ENCODE results near the gene SDR42E2.

DNA sequence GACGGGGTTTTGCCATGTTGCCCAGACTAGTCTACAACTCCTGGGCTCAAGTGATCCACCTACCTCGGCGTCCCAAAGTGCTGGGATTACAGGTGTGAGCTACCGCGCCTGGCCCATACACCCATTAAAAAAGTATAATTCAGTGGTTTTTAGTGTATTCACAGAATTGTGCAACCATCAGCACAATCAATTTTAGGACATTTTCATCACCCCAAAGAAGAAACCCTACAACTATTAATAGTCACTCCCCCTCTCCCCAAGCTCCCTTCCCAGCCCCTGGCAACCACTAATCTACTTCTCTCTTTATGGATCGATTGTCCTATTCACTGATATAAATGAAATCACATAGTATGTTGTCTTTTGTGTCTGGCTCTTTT, 39.9 kb downstream of the SDR42E2 start:
- TF ChIP-seq, protein P1, sequence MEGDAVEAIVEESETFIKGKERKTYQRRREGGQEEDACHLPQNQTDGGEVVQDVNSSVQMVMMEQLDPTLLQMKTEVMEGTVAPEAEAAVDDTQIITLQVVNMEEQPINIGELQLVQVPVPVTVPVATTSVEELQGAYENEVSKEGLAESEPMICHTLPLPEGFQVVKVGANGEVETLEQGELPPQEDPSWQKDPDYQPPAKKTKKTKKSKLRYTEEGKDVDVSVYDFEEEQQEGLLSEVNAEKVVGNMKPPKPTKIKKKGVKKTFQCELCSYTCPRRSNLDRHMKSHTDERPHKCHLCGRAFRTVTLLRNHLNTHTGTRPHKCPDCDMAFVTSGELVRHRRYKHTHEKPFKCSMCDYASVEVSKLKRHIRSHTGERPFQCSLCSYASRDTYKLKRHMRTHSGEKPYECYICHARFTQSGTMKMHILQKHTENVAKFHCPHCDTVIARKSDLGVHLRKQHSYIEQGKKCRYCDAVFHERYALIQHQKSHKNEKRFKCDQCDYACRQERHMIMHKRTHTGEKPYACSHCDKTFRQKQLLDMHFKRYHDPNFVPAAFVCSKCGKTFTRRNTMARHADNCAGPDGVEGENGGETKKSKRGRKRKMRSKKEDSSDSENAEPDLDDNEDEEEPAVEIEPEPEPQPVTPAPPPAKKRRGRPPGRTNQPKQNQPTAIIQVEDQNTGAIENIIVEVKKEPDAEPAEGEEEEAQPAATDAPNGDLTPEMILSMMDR (IDR thresholded peaks at IDR 0.05) = no peak
- TF ChIP-seq POLR2A (IDR thresholded peaks at IDR 0.05) = no peak
